Skeletal muscle tissue (tissue), 4 donors: ENCODE measurements around the gene FXYD5. TPM values are rescaled to one million over a fixed set of nuclear protein-coding genes. Genes with fewer than 3 reads are reported as not detected.
"Not testable (repeated sequence)": the region's sequence is repeated elsewhere in the genome, so short reads cannot be mapped to it uniquely, and the experiment has no call there.

Experiments
- H3K27ac ChIP-seq: one replicate; pipeline ENCODE4 v1.7.0; 2013; ENCODE audit warnings: mild to moderate bottlenecking, low read depth, low read length, inconsistent platforms
- H3K27me3 ChIP-seq, 3 donors: one replicate each; pipeline ENCODE4 v1.7.0; 2013; ENCODE audit warnings: low read length in 3 of 3; ENCODE audit not compliant: control insufficient read depth in 3 of 3, insufficient read depth in 3 of 3
- H3K36me3 ChIP-seq, 3 donors: one replicate each; pipeline ENCODE4 v1.7.0; 2013; ENCODE audit warnings: low read length in 3 of 3; ENCODE audit not compliant: control insufficient read depth in 3 of 3, insufficient read depth in 3 of 3
- H3K4me1 ChIP-seq, 3 donors: one replicate each; pipeline ENCODE4 v1.7.0; 2013; ENCODE audit warnings: low read length in 3 of 3, mild to moderate bottlenecking in 3 of 3; ENCODE audit not compliant: control insufficient read depth in 3 of 3, insufficient read depth in 3 of 3
- H3K4me3 ChIP-seq, 3 donors: one replicate each; pipeline ENCODE4 v1.7.0; 2013; ENCODE audit warnings: low read length in 3 of 3
- H3K9ac ChIP-seq, 3 donors: one replicate each; pipeline ENCODE4 v1.7.0; 2013; ENCODE audit warnings: low read length in 3 of 3, mild to moderate bottlenecking in 3 of 3, moderate library complexity in 2 of 3, low read depth in 1 of 3
- H3K9me3 ChIP-seq, 3 donors: one replicate each; pipeline ENCODE4 v1.7.0; 2013; ENCODE audit warnings: low read length in 3 of 3; ENCODE audit not compliant: control insufficient read depth in 3 of 3
- total RNA-seq: library from RNA; depleted of rRNA; stranded (reverse); fragments of >200 nt; gene quantifications from one replicate; pipeline ENCODE4 v1.2.3, GENCODE V29; 2014
- donor health status: Osteomylitis.

The FXYD5 gene
- total RNA-seq, 1 donor from 2014 or later: 7.3 TPM

- no peaks in the 10 kb centered on the region for H3K4me1 ChIP-seq
These were observed 23.1 kb downstream of the FXYD5 start for GRCh38 chr19:35177377-35178274.

GRCh38 chr19:35178701-35179100 is 24.2 kb downstream of the FXYD5 start:
- Histone ChIP-seq H3K9me3 (no peaks in the 10 kb centered on the region), H3K4me1 (no peaks in the 10 kb centered on the region), H3K27me3 (peaks cover 0 to 3% (median 2%) of the 10 kb centered on the region in 3 donors), H3K9ac (no peak overlapping the region), H3K36me3 (no peaks in the 10 kb centered on the region), H3K4me3 (no peak overlapping the region), H3K27ac (no peak overlapping the region)

More at GRCh38 chr19:35177377-35178274, 23.1 kb downstream of the FXYD5 start:
- Histone ChIP-seq H3K27ac (no peak overlapping the region), H3K9ac (no peak overlapping the region), H3K4me3 (no peak overlapping the region), H3K27me3 (peaks cover 0 to 3% (median 2%) of the 10 kb centered on the region in 3 donors), H3K9me3 (no peaks in the 10 kb centered on the region), H3K36me3 (no peaks in the 10 kb centered on the region)

GRCh38 chr19:35179830-35180229 is 25.3 kb downstream of the FXYD5 start:
- Histone ChIP-seq H3K9me3 (no peaks in the 10 kb centered on the region), H3K36me3 (no peaks in the 10 kb centered on the region), H3K27me3 (peaks cover 0 to 2% (median 0%) of the 10 kb centered on the region in 3 donors), H3K4me3 (no peak overlapping the region), H3K9ac (no peak overlapping the region), H3K4me1 (no peaks in the 10 kb centered on the region), H3K27ac (no peak overlapping the region)

- H3K4me3 ChIP-seq: no peak overlapping the region
- no peak overlapping the region for H3K27ac ChIP-seq
- peaks cover 0 to 2% (median 0%) of the 10 kb centered on the region in 3 donors for H3K27me3 ChIP-seq
- no peaks in the 10 kb centered on the region for H3K4me1 ChIP-seq
- no peak overlapping the region for H3K9ac ChIP-seq
- H3K9me3 ChIP-seq: no peaks in the 10 kb centered on the region
- H3K36me3 ChIP-seq: no peaks in the 10 kb centered on the region
These were observed 26.9 kb downstream of the FXYD5 start for GRCh38 chr19:35181387-35181786.

- Histone ChIP-seq H3K27me3 (peaks cover 0 to under 1% (median 0%) of the 10 kb centered on the region in 3 donors), H3K4me3 (no peak overlapping the region), H3K36me3 (no peaks in the 10 kb centered on the region), H3K27ac (no peak overlapping the region), H3K9me3 (no peaks in the 10 kb centered on the region), H3K4me1 (no peaks in the 10 kb centered on the region), H3K9ac (no peak overlapping the region)
These were observed 29.7 kb downstream of the FXYD5 start for GRCh38 chr19:35184267-35184666.

GRCh38 chr19:35184884-35185283 is 30.3 kb downstream of the FXYD5 start:
- Histone ChIP-seq H3K9ac (no peak overlapping the region), H3K36me3 (no peaks in the 10 kb centered on the region), H3K4me1 (no peaks in the 10 kb centered on the region), H3K9me3 (no peaks in the 10 kb centered on the region), H3K27ac (no peak overlapping the region), H3K27me3 (no peaks in the 10 kb centered on the region), H3K4me3 (no peak overlapping the region)

GRCh38 chr19:35194012-35194984 is 39.8 kb downstream of the FXYD5 start:
- Histone ChIP-seq H3K27ac (no peak overlapping the region), H3K4me3 (no peak overlapping the region), H3K36me3 (no peaks in the 10 kb centered on the region), H3K9me3 (peaks cover 0 to 2% (median 0%) of the 10 kb centered on the region in 3 donors), H3K9ac (no peak overlapping the region), H3K27me3 (peaks cover 0 to 2% (median 0%) of the 10 kb centered on the region in 3 donors), H3K4me1 (no peaks in the 10 kb centered on the region)

- peaks cover 0 to 2% (median 0%) of the 10 kb centered on the region in 3 donors for H3K27me3 ChIP-seq
- H3K36me3 ChIP-seq: no peaks in the 10 kb centered on the region
- peaks cover 0 to 2% (median 0%) of the 10 kb centered on the region in 3 donors for H3K9me3 ChIP-seq
- H3K4me1 ChIP-seq: no peaks in the 10 kb centered on the region
- no peak overlapping the region for H3K27ac ChIP-seq
- H3K4me3 ChIP-seq: no peak overlapping the region
- H3K9ac ChIP-seq: no peak overlapping the region
These were observed 41.3 kb downstream of the FXYD5 start for GRCh38 chr19:35195830-35196229.

- not testable (repeated sequence) for H3K27ac ChIP-seq, H3K36me3 ChIP-seq, H3K4me3 ChIP-seq, H3K4me1 ChIP-seq, H3K27me3 ChIP-seq, H3K9ac ChIP-seq, H3K9me3 ChIP-seq
These were observed 42.3 kb downstream of the FXYD5 start for GRCh38 chr19:35196861-35197260.
